GM12878 (cell line): ENCODE measurements around the gene ZIC2. TPM values are rescaled to one million over a fixed set of nuclear protein-coding genes. Genes with fewer than 3 reads are reported as not detected.

Experiments used
- ATAC-seq: fragments of 200-7000 bp; cut with Tn5 transposase; 3 replicates; pipeline ENCODE4 v1.9.1; 2020; ENCODE audit warnings: mild to moderate bottlenecking, moderate library complexity
- BruUV-seq: library from RNA; stranded (reverse); fragments of 400-500 nt; replicated peaks from 2 replicates; lab custom pipeline; 2021; lab: Mats Ljungman, UMichigan
- CTCF ChIA-PET: fragments of 300-600 bp; sonication (Branson Sonifier 250); formaldehyde crosslinking; extraction: SDS; loops from one replicate; lab custom pipeline; 2021; ENCODE audit warnings: inconsistent platforms; lab: Yijun Ruan, JAX
- POLR2A ChIA-PET: fragments of 350-600 bp; formaldehyde crosslinking; extraction: SDS; loops from one replicate; lab custom pipeline; 2021; ENCODE audit warnings: inconsistent platforms; lab: Charles Lee
- RAD21 ChIA-PET: fragments of 300-600 bp; sonication (Branson Sonifier 250); formaldehyde crosslinking; loops from one replicate; lab custom pipeline; 2023; ENCODE audit warnings: antibody characterized with exemption; ENCODE audit not compliant: unreplicated experiment; lab: Charles Lee
- SMC1A ChIA-PET: fragments of 300-600 bp; sonication (Branson Sonifier 250); formaldehyde crosslinking; loops from one replicate; lab custom pipeline; 2023; ENCODE audit not compliant: unreplicated experiment, uncharacterized antibody; lab: Charles Lee
- DNase-seq: peaks from one replicate; pipeline ENCODE4 v3.0.0-alpha.2; 2011; ENCODE audit warnings: low read depth, low spot score
- FAIRE-seq: peaks from 3 replicates; lab custom pipeline; 2011; peaks lifted over from hg19 to GRCh38; lab: Jason Lieb, UNC
- H2AFZ ChIP-seq: 2 replicates; pipeline ENCODE4 v1.6.0; 2011; ENCODE audit warnings: low read depth, low read length, control low read depth; ENCODE audit not compliant: control insufficient read depth
- H3K27ac ChIP-seq: 2 replicates; pipeline ENCODE4 v1.5.1; 2011; ENCODE audit warnings: control low read depth; ENCODE audit not compliant: control insufficient read depth, insufficient read depth
- H3K27me3 ChIP-seq, 2 experiments: replicated peaks in 1 of 2; 2 replicates each; pipeline versions ENCODE4 v1.6.0 to v1.6.1; 2011; ENCODE audit warnings: low read length in 1 of 2; ENCODE audit not compliant: control insufficient read depth in 2 of 2, insufficient read depth in 2 of 2
- H3K36me3 ChIP-seq, 2 experiments: 2 replicates each; pipeline ENCODE4 v1.5.1; 2011; ENCODE audit warnings: low read length in 1 of 2; ENCODE audit not compliant: control insufficient read depth in 2 of 2, insufficient read depth in 2 of 2
- H3K4me1 ChIP-seq: 2 replicates; pipeline ENCODE4 v1.6.1; 2011; ENCODE audit warnings: mild to moderate bottlenecking, low read length, moderate library complexity, mixed read lengths; ENCODE audit not compliant: control insufficient read depth, insufficient read depth
- H3K4me2 ChIP-seq: 2 replicates; pipeline ENCODE4 v1.6.0; 2011; ENCODE audit warnings: control low read depth; ENCODE audit not compliant: control insufficient read depth, insufficient read depth
- H3K4me3 ChIP-seq: fragments of 200-600 bp; sonication (generic); 2 replicates; pipeline ENCODE4 v1.5.1; 2016
- H3K79me2 ChIP-seq: 2 replicates; pipeline ENCODE4 v1.6.0; 2011; ENCODE audit warnings: low read length; ENCODE audit not compliant: control insufficient read depth, insufficient read depth
- H3K9ac ChIP-seq: 2 replicates; pipeline ENCODE4 v1.8.0; 2011; ENCODE audit warnings: low read length, control low read depth, mixed read lengths; ENCODE audit not compliant: control insufficient read depth, insufficient read depth
- H3K9me3 ChIP-seq: replicated peaks from 3 replicates; pipeline ENCODE4 v1.5.1; 2011; ENCODE audit warnings: mild to moderate bottlenecking, low read length; ENCODE audit not compliant: control insufficient read depth, insufficient read depth
- H4K20me1 ChIP-seq: 2 replicates; pipeline ENCODE4 v1.6.0; 2011; ENCODE audit not compliant: control insufficient read depth, insufficient read depth
- BCLAF1 ChIP-seq: fragments of 450-650 bp; IDR thresholded peaks from 2 replicates; pipeline ENCODE4 v1.6.1; 2017; ENCODE audit warnings: antibody characterized with exemption, mild to moderate bottlenecking, moderate library complexity
- CBFB ChIP-seq: IDR thresholded peaks from 2 replicates; pipeline ENCODE4 v1.6.1; 2016; ENCODE audit warnings: antibody characterized with exemption, low read depth
- DPF2 ChIP-seq: fragments of 450-650 bp; IDR thresholded peaks from 2 replicates; pipeline ENCODE4 v1.6.1; 2017; ENCODE audit warnings: mild to moderate bottlenecking
- JUNB ChIP-seq: IDR thresholded peaks from 2 replicates; pipeline ENCODE4 v1.6.1; 2016; ENCODE audit warnings: antibody characterized with exemption, mild to moderate bottlenecking
- LARP7 ChIP-seq: fragments of 450-650 bp; IDR thresholded peaks from 2 replicates; pipeline ENCODE4 v1.6.1; 2017; ENCODE audit warnings: mild to moderate bottlenecking
- MTA2 ChIP-seq: fragments of 450-650 bp; IDR thresholded peaks from 2 replicates; pipeline ENCODE4 v1.6.1; 2016; ENCODE audit warnings: low read depth, mild to moderate bottlenecking, moderate library complexity
- NRF1 ChIP-seq: conservative IDR thresholded peaks from 2 replicates; pipeline ENCODE4 v1.6.1; 2011; ENCODE audit warnings: mild to moderate bottlenecking, low read depth, low read length, improper control_type of control experiment
- SP1 ChIP-seq: IDR thresholded peaks from one replicate; pipeline ENCODE4 v1.6.1; 2011; ENCODE audit warnings: low read depth, low read length
- SREBF1 ChIP-seq: IDR thresholded peaks from 2 replicates; pipeline ENCODE4 v1.6.1; 2012; ENCODE audit warnings: mild to moderate bottlenecking, low read length
- SREBF2 ChIP-seq: IDR thresholded peaks from 2 replicates; pipeline ENCODE4 v1.6.1; 2012; ENCODE audit warnings: mild to moderate bottlenecking, low read length
- SRF ChIP-seq, 2 experiments: IDR thresholded peaks; 2 replicates each; pipeline ENCODE4 v1.6.1; 2011; ENCODE audit warnings: low read depth in 2 of 2, low read length in 2 of 2, mild to moderate bottlenecking in 1 of 2, moderate library complexity in 1 of 2
- TCF12 ChIP-seq: IDR thresholded peaks from 2 replicates; pipeline ENCODE4 v1.6.1; 2011; ENCODE audit warnings: low read depth, mild to moderate bottlenecking, low read length
- YBX1 ChIP-seq: fragments of 450-650 bp; IDR thresholded peaks from 2 replicates; pipeline ENCODE4 v1.6.1; 2016; ENCODE audit warnings: antibody characterized with exemption
- WGBS: methylation state at CpG from one replicate; pipeline ENCODE4 v1.1.6; 2016; ENCODE audit warnings: low lambda C conversion rate; ENCODE audit not compliant: insufficient replicate concordance, insufficient coverage; ENCODE audit errors: missing lambda C conversion rate; 5-methylcytosine and 5-hydroxymethylcytosine counted together
- in situ Hi-C: fragments of 300-500 bp; cut with MboI; formaldehyde crosslinking; loops from 9 replicates; pipeline ENCODE4 v1.14.3; 2018; ENCODE audit warnings: mixed read lengths
- intact Hi-C: fragments of 100-400 bp; cut with micrococcal nuclease; formaldehyde crosslinking; loops from one replicate; pipeline ENCODE4 v1.14.2; 2022; ENCODE audit not compliant: unreplicated experiment
- polyA plus RNA-seq, 11 experiments: library from polyadenylated mRNA; depleted of rRNA in 4 of 11; unstranded in 6 of 11; stranded (reverse) in 5 of 11; fragments of >200 nt; fragmentation: Nextera tagmentation in 4 of 11; fragmentation: Illumina TruSeq in 1 of 11; extraction: Ambion mirVana in 4 of 11; extraction: Trizol in 1 of 11; gene quantifications; 1 replicate in 1 of 11; 2 replicates in 10 of 11; pipeline versions ENCODE4 v1.2.1 to v1.2.3, GENCODE V29; 2011 to 2016; ENCODE audit warnings: inconsistent platforms in 2 of 11, missing spikeins in 2 of 11, low read depth in 1 of 11
- total RNA-seq, 4 experiments: library from RNA; depleted of rRNA in 3 of 4; stranded (reverse); fragments of >200 nt in 3 of 4; fragmentation: Illumina TruSeq in 1 of 4; extraction: Trizol in 1 of 4; gene quantifications; 2 replicates each; pipeline versions ENCODE4 v1.2.1 to v1.2.3, GENCODE V29; 2013 to 2021

The ZIC2 gene
- total and polyA plus RNA-seq, 10 of the 15 experiments (the other 5 are each of a cell fraction or from before 2014, with no cell fraction given): 0.05 TPM; not detected in 8

DNA sequence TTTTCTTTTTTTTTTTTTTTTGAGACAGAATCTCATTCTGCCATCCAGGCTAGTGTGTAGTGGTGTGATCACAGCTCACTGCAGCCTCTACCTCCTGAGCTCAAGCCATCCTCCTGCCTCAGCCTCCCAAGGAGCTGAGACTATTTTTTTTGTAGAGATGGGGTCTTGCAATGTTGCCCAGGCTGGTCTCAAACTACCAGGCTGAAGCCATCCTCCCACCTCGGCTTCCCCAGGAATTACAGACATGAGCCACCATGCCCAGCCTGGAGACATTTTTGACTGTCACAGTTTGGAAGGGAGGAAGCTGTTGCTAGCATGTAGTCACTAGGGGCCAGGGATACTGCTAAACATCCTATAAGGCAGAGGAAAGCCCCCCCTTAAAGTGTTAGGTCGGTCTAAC lies 33.9 kb upstream of the ZIC2 start:
- no peak for TF ChIP-seq BCLAF1
- no peak for TF ChIP-seq MTA2
- no peak for TF ChIP-seq LARP7
- no peak for TF ChIP-seq YBX1
- no peak for TF ChIP-seq SREBF1
- TF ChIP-seq SRF (IDR thresholded peaks at IDR 0.05; ENCODE audit: low read depth in 2 of 2, low read length in 2 of 2): no peak
- TF ChIP-seq SREBF2: no peak
- TF ChIP-seq CBFB: no peak
- no peak for TF ChIP-seq SP1
- TF ChIP-seq TCF12: no peak
- TF ChIP-seq JUNB: no peak
- TF ChIP-seq DPF2: no peak
- TF ChIP-seq NRF1: no peak
- H3K36me3 ChIP-seq: no peaks in the 10 kb centered on the region
- no peaks in the 10 kb centered on the region for H3K4me1 ChIP-seq
- ChIA-PET POLR2A (no interaction called here), CTCF (no interaction called here), SMC1A (no interaction called here), RAD21 (no interaction called here)
- H3K9ac ChIP-seq: no peak overlapping the region
- H3K27ac ChIP-seq: no peak overlapping the region
- H3K4me3 ChIP-seq: no peak overlapping the region
- H4K20me1 ChIP-seq: no peaks in the 10 kb centered on the region
- no peaks in the 10 kb centered on the region for H3K79me2 ChIP-seq
- H3K9me3 ChIP-seq: no peaks in the 10 kb centered on the region
- DNase-seq (no peak), ATAC-seq (no peak), FAIRE-seq (no peak)
- no peak overlapping the region for H2AFZ ChIP-seq
- H3K4me2 ChIP-seq: no peak overlapping the region
- H3K27me3 ChIP-seq: peaks cover 0 to 4% of the 10 kb centered on the region in 2 experiments; a peak in 1 of 4 replicates
- 23% methylated on average over 2 of the region's 2 CpGs for WGBS
- in situ Hi-C loops (no loop called here), intact Hi-C loops (no loop called here)
- BruUV-seq: no TSS peak
